T-helper 1 cell (primary cell): ENCODE measurements around the gene IL4.

Experiments used
- DNase-seq, 5 donors: peaks; one replicate each; pipeline ENCODE4 v3.0.0-alpha.2; 2012 to 2020

The IL4 gene

DNA sequence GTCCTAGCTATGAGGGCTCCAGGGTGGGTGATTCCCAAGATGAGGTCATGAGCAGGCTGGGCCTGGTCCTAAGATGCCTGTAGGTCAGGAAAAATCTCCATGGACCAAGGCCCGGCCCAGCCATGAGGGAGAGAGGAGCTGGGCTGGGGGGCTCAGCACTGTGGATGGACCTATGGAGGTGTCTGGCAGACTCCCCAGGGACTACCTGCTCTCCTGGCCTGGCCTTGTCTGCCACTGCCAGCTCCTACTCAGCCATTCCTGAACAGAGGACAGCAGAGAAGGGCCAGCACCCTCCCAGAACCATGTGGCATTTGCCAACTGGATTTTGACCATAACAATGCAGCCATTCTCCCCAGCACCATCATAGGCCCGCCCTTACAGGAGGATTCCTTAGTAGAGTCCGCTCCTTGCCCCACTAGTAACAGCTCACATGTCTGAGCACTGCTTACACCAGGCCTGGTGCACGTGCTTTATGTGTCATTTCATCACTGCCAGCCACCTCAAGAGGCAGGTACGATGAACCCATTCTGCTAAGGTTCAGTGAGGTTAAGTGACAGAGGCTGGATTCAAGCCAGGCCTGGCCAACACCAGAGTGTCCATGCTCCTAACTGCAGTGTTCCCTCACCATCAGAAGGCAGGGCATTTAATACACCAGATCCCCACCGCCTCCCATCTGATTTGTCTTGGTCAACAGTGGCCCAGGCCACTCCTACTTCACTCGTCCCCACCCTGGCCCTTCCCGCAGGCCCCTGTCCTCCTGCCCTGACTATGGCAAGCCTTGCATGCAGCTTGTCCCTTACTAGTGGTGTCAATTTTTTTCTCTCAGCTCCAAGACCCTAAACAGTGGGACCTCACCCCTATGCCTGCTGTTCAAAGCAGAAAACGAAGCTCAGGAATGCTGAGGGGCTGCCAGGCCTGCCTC, 15.1 kb upstream of the IL4 start:
- no peak for DNase-seq

DNA sequence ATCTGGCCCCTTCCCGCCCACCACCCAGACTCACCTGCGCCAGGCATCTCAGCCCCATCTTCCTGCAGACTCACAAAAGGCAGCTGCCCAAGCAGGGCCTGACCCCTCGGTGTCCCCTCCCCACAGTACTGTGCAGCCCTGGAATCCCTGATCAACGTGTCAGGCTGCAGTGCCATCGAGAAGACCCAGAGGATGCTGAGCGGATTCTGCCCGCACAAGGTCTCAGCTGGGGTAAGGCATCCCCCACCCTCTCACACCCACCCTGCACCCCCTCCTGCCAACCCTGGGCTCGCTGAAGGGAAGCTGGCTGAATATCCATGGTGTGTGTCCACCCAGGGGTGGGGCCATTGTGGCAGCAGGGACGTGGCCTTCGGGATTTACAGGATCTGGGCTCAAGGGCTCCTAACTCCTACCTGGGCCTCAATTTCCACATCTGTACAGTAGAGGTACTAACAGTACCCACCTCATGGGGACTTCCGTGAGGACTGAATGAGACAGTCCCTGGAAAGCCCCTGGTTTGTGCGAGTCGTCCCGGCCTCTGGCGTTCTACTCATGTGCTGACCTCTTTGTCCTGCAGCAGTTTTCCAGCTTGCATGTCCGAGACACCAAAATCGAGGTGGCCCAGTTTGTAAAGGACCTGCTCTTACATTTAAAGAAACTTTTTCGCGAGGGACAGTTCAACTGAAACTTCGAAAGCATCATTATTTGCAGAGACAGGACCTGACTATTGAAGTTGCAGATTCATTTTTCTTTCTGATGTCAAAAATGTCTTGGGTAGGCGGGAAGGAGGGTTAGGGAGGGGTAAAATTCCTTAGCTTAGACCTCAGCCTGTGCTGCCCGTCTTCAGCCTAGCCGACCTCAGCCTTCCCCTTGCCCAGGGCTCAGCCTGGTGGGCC, 13.9 kb upstream of the IL4 start:
- DNase-seq, result no peak

- no peak for DNase-seq
These were observed 12.4 kb upstream of the IL4 start for GRCh38 chr5:132661231-132662003.

GRCh38 chr5:132662004-132662401, 11.8 kb upstream of the IL4 start:
- no peak for DNase-seq

DNA sequence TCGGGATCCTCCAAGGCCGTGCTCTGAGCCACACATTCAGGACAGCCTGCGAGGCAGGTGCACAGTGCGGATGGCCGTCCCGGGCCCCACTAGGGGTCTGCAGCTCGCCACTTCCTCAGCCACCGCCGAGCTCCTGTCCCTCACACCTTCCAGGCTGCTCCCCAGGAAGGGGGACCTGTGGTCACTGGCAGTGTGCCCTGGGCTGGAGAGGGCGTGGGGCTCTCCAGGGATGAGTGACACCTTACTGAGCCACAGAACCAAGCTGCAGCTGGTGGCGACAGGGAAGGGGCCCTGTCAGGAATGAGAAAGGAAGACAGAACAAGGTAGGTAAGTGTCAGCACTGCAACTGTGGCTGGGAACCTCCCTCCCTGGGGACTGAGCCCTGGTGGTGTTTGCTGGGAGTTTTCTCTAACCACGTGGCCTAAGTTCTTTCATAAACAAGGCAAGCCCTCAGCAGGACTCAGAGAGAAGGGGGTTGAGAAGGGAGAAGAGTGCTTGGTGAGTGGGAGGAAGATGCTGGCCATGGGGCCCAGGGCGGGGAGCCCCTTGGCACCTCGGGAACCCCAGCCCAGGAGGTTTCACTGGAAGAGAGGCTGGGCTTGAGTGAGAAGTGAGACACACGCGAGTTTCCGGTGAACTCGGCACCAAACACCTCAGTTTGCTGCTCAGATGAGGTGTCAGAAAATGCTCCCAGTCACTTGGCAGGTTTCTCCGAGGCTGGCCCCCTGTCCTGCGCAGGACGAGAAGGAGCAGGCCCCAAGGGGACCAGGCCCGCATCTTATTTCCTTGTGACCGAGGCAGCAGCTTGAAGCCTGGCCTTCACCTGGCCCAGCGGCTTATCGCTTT, 10.6 kb upstream of the IL4 start:
- DNase-seq, result peak in 1 of 5 donors; percentile 69

- DNase-seq, result peak in 1 of 5 donors; percentile 54
These were observed 9.8 kb upstream of the IL4 start for GRCh38 chr5:132663771-132664695.

DNA sequence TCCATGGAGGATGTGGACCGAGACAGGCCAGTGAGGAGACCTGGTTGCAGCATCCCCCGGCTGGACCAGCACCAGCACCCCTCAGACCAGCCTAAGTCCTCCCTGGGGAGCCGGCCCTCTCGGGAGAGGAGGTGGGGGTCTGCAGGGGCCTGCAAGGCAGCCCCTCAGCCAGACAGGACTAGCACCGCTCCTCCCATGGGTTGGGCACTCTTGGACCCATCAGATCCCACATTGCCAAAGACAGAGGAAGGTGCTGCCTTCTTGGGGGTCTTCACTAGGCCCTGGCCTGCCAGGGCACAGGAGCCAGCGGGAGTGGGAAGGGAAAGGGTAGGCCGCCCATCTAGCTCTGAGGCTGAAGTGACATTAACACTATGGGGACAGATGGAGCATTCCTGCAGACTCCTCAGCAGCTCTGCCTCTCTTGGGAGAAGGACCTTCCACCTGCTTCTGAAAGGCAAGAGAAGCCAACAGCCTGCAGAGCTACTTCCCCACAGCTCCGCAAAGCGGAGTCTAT, 9.0 kb upstream of the IL4 start:
- no peak for DNase-seq

- DNase-seq, result no peak
These were observed 8.2 kb upstream of the IL4 start for GRCh38 chr5:132665574-132666080.

DNA sequence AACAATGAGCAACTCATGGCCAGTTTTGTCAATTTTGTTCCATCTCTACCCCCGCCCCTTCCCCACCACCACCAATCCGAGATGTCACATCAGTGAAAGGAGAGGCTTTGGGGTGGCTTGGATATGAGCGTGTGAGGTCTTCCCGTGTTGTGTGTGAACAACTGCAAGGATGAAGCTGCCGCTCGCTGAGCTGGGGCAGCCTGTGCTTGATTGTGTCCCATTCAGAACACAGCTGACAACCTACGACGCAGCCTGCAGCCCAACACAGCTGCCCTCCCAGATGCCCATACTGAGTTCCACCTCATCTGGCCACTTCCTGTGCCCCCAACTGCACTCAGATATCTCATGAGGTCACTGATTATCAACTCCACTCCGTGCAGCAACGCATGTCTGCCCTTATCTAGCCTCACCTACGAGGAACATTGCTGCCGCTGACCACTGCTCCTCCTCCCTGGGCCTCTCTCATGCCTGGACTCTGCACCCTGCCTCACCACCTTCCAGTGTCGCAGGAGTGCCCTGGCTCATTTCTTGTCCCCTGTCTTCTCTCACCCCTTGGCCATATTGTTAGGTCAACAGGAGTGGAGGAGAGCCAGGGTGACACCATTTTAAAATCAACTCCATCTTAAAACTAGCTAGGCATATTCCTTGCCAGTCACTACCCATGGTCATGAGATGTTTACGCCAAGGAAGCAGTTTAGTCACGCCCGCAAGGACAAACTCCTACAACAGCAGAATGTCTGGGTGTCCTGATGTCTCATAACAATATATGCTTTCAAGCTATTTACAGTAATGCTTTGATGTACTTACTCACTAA, 7.3 kb upstream of the IL4 start:
- no peak for DNase-seq

DNA sequence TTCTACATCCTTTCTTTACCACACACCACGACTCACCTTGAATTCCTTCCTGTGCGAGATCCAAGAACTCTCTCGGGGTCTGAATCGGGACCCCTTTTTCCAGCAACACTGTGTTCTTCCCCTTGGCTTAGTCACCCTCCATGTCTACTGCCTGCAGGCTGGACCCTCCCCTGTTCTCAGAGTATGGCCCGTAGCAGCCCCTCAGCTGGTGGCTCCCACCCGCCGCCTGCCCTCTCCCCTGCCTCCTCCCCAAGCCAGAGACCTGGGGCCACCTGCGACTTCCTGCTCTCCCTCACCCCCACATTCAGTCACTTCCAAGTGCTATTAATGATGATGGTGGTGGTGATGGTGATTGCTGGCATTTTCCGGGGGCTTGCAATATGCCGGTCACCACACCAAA, 6.5 kb upstream of the IL4 start:
- no peak for DNase-seq

GRCh38 chr5:132667761-132668705, 5.8 kb upstream of the IL4 start:
- DNase-seq, result no peak

DNA sequence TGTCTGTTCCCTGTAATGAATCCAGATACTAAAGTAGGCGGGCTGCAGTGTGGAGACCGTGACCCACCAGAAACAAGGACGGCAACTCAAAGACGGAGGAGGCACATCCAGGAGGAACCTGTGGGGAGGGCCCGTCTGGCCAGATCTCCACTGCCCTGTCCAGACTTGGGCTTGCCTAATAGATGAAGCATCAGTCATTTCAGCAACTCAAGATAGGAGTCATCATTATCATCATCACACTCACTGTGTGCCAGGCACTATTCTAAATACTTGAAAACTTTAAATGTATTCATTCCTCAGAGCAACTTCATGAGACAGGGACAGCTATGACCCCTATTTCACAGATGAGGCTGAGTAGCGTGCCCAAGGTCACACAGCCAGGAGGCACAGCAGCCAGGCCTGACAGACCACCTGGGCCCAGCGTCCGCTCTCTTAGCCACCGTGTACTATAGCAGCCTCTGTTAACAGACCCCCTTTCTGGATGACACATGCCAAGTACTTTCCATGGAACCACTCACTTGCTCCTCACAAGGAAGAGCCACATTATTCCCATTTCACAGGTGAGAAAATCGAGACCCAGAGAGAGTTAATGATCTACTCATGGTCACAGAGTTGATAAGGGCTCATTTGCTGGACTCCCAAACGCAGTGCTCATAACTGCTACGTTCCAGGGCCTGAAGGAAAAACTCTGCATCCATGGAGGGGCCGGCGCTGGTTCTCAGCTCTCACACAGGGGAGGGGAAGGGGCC, 4.9 kb upstream of the IL4 start:
- no peak for DNase-seq

- DNase-seq, result no peak
These were observed 4.4 kb upstream of the IL4 start for GRCh38 chr5:132669455-132669820.

DNA sequence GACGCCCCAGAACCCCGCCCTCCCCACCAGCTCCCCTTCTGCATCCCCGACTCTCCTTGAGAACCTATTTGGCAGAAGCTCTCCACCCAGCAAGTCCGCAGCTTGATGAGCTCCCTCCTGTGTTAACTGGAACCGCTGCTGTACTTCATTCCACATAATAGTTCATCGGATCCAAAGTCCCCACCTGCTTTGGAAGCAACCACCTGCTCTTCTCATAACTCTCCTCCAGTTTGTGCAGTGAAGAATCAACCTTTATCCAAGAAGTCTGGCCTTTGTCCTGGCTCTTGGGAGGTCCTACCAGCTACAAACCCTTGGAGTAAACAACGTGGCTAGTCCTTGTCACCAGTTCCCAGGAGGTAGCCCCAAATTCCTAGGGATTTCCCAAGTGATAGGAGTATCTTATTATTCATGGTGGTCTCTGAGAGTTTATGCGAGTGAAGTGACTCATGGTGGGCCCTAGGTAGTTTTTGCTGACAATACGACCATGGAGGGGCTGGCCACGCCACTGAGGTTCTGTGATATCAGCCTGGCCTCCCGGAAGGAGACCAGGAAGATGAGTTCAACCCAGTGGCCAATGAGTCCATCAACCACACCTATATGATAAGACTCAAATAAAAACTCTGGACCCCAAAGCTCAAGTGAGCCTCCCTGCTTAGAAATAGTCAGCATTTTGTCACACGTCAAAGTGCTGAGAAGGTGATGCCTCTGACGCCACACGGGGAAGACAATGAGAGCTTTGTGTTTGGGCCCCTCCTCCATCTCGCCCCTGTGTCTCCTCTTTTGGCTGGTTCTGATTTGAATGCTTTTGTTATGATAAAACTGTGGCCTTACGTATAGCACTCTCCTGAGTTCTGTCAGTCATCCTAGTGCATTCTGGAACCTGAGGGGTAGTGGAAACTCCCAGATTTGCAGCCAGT, 3.6 kb upstream of the IL4 start:
- DNase-seq, result no peak

DNA sequence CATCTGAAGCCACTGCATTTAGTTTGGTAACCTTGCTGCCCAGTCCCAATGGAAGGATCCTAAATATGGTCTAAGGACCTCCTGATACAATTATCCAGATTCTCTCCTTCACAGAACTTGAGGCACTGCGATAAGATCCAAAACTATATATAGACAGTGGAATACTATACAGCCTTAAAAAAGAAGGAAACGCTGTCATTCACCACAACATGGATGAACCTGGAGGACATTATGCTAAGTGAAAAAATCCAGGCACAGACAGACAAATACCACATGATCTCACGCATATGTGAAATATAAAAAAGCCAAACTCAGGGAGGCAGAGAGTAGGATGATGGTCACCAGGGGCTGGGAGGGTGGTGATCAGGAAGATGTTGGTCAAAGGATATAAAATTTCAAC, 2.8 kb upstream of the IL4 start:
- no peak for DNase-seq

DNA sequence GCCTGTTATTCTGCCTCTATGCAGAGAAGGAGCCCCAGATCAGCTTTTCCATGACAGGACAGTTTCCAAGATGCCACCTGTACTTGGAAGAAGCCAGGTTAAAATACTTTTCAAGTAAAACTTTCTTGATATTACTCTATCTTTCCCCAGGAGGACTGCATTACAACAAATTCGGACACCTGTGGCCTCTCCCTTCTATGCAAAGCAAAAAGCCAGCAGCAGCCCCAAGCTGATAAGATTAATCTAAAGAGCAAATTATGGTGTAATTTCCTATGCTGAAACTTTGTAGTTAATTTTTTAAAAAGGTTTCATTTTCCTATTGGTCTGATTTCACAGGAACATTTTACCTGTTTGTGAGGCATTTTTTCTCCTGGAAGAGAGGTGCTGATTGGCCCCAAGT, 301 bp upstream of the IL4 start:
- no peak for DNase-seq
